ENCODE data around the gene NXPH3.

NXPH3 gene

GRCh38 chr17:49554694-49555494 lies 20.8 kb upstream of the NXPH3 start:
- in situ Hi-C loops (cut with MboI; ENCODE audit: low sequenced_read_pairs, unreplicated experiment), result loop anchor here (10.0 kb wide), 2 partner anchors 120 to 150 kb away; no protein-coding TSS in a partner anchor
- DNase-seq (ENCODE audit: low spot score), result no peak
- TF ChIP-seq CTCF (IDR thresholded peaks at IDR 0.05; ENCODE audit: borderline replicate concordance, control extremely low read depth, extremely low read depth, insufficient read depth, missing control alignments), result no peak

- in situ Hi-C loops (cut with MboI; ENCODE audit: low sequenced_read_pairs, unreplicated experiment), result loop anchor here (10.0 kb wide), 2 partner anchors 121 to 151 kb away; no protein-coding TSS in a partner anchor
- no peak for TF ChIP-seq CTCF (IDR thresholded peaks at IDR 0.05; ENCODE audit: borderline replicate concordance, control extremely low read depth, extremely low read depth, insufficient read depth, missing control alignments)
- DNase-seq (ENCODE audit: low spot score), result peak; percentile 37
Measured at GRCh38 chr17:49555495-49556222, 20.0 kb upstream of the NXPH3 start.

- peak; percentile 95 for DNase-seq (ENCODE audit: low spot score)
- in situ Hi-C loops (cut with MboI; ENCODE audit: low sequenced_read_pairs, unreplicated experiment), result loop anchor here (10.0 kb wide), 2 partner anchors 122 to 152 kb away; no protein-coding TSS in a partner anchor
- peak; percentile 98 for TF ChIP-seq CTCF (IDR thresholded peaks at IDR 0.05; ENCODE audit: borderline replicate concordance, control extremely low read depth, extremely low read depth, insufficient read depth, missing control alignments)
Measured at GRCh38 chr17:49556223-49556943, 19.3 kb upstream of the NXPH3 start.

GRCh38 chr17:49557312-49558024 lies 18.2 kb upstream of the NXPH3 start:
- in situ Hi-C loops (cut with MboI; ENCODE audit: low sequenced_read_pairs, unreplicated experiment), result loop anchor here (10.0 kb wide), 2 partner anchors 123 to 153 kb away; no protein-coding TSS in a partner anchor
- peak; percentile 68 for DNase-seq (ENCODE audit: low spot score)

GRCh38 chr17:49564638-49565037 lies 11.0 kb upstream of the NXPH3 start:
- DNase-seq (ENCODE audit: low spot score), result no peak
- in situ Hi-C loops (cut with MboI; ENCODE audit: low sequenced_read_pairs, unreplicated experiment), result loop anchor here (10.0 kb wide), 1 partner anchor 440 kb away; no protein-coding TSS in a partner anchor
- no peak for TF ChIP-seq CTCF (IDR thresholded peaks at IDR 0.05; ENCODE audit: borderline replicate concordance, control extremely low read depth, extremely low read depth, insufficient read depth, missing control alignments)

More at GRCh38 chr17:49557312-49558024, 18.2 kb upstream of the NXPH3 start:
- TF ChIP-seq CTCF (IDR thresholded peaks at IDR 0.05; ENCODE audit: borderline replicate concordance, control extremely low read depth, extremely low read depth, insufficient read depth, missing control alignments), result peak; percentile 75
